ENCODE measurements around the gene GPSM3.
A peak's percentile ranks its signal among the peaks of the same experiment; 100 is the strongest.
"Not testable (repeated sequence)": the region's sequence is repeated elsewhere in the genome, so short reads cannot be mapped to it uniquely, and the experiment has no call there.

The GPSM3 gene

DNA sequence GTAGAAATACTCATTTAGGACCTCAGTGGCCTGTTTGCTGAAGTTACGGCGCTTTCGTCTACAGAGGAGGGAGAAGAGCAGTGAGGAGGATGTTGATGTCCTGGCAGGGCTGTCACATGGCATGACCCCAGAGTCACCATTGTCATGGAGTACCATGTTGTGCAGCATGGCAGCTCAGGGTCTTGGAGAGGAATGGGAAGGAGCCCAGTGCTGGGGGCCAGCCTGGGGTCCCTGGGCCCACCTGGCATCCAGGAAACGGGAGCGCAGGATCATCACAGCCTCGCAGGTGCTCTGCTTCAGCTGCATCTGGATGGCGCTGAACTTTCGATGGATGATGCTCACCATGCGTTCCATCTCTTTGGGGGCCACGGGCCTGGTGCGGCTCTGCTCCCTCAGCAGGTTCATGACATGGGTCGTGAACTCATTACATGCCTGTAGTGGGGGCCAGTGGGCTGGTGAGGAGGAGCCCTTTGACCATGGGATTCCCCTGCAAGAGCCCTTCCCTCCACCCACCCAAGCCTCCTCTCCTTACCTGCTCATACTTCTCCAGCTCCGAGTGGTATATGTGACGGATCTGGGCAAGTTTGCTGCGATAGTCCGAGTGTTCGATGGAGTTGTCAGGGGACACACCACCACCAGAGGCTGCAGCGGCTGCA lies 4.6 kb downstream of the GPSM3 start:
- H2BK15ac ChIP-seq (replicated peaks; ENCODE audit: low read depth); H3K23ac ChIP-seq (ENCODE audit: low read length); H3K27ac ChIP-seq (ENCODE audit: low read depth, low read length); H4K5ac ChIP-seq (ENCODE audit: low read length); H2BK120ac ChIP-seq (ENCODE audit: low read depth, low read length); H3K9ac ChIP-seq (ENCODE audit: low read length); H4K8ac ChIP-seq (ENCODE audit: low read depth, low read length); H3K18ac ChIP-seq (ENCODE audit: low read length); H3K4ac ChIP-seq (ENCODE audit: low read depth, low read length); H3K4me3 ChIP-seq (ENCODE audit: low read length); H3K4me2 ChIP-seq (ENCODE audit: low read length); H2AK5ac ChIP-seq (ENCODE audit: low read length); H3K56ac ChIP-seq (ENCODE audit: low read length); H2BK5ac ChIP-seq (ENCODE audit: low read length); H3K36me3 ChIP-seq (ENCODE audit: control insufficient read depth, insufficient read depth, low read length); H3K27me3 ChIP-seq (ENCODE audit: insufficient read depth, low read length, poor library complexity); DNase-seq: not testable (repeated sequence)
- WGBS (ENCODE audit: extremely low coverage, insufficient coverage, low lambda C conversion rate): no CpG with 5 or more reads among the region's 18 CpGs
- Histone ChIP-seq H3K79me1 (ENCODE audit: low read length) (peaks cover 12% of the 10 kb centered on the region), H3K79me2 (ENCODE audit: control insufficient read depth, insufficient read depth, low read length) (peaks cover 13% of the 10 kb centered on the region), H3K4me1 (ENCODE audit: control insufficient read depth, low read depth, low read length) (peaks cover 12% of the 10 kb centered on the region)

DNA sequence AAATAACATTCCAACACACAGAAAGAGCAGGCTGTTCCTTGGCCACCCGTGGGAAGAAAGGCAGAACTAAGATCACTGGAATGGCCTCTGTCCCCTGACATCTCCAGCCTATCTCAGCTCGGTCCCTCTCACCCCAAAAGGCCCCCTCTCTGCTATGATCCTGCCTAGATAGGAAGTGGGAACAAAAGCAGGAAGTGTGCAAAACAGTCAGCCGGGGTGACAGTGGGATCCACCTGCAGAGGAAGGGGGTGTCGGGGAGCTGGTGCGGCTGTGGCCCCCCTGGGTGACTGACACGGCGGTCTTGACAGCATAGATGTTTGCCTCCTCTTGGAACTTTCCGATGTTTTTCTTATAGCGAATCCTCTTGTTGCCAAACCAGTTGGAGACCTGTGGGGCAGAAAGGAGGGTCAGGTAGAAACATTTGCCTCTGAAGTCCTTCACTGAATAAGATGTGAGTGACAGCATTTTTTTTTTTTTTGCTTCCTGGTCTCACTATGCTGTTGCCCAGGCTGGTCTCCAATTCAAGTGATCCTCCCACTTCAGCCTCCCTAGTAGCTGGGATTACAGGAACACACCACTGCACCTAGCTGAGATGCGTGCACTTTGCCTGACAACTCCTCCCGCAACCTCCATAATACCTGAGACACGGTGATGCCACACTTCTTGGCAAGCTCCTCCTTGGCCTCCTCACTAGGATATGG lies 5.3 kb downstream of the GPSM3 start:
- Histone ChIP-seq H3K9ac (ENCODE audit: low read length) (no peak overlapping the region), H3K4me3 (ENCODE audit: low read length) (no peak overlapping the region), H2BK15ac (replicated peaks; ENCODE audit: low read depth) (no peak overlapping the region), H3K56ac (ENCODE audit: low read length) (no peak overlapping the region), H3K23ac (ENCODE audit: low read length) (no peak overlapping the region), H3K4me2 (ENCODE audit: low read length) (no peak overlapping the region), H2BK120ac (ENCODE audit: low read depth, low read length) (no peak overlapping the region), H3K4me1 (ENCODE audit: control insufficient read depth, low read depth, low read length) (peaks cover 9% of the 10 kb centered on the region), H3K79me2 (ENCODE audit: control insufficient read depth, insufficient read depth, low read length) (peaks cover 13% of the 10 kb centered on the region), H2BK5ac (ENCODE audit: low read length) (no peak overlapping the region), H3K36me3 (ENCODE audit: control insufficient read depth, insufficient read depth, low read length) (peaks cover 7% of the 10 kb centered on the region), H3K18ac (ENCODE audit: low read length) (no peak overlapping the region), H3K79me1 (ENCODE audit: low read length) (peaks cover 11% of the 10 kb centered on the region), H4K8ac (ENCODE audit: low read depth, low read length) (no peak overlapping the region), H3K27me3 (ENCODE audit: insufficient read depth, low read length, poor library complexity) (no peaks in the 10 kb centered on the region), H2AK5ac (ENCODE audit: low read length) (no peak overlapping the region), H3K27ac (ENCODE audit: low read depth, low read length) (no peak overlapping the region), H3K4ac (ENCODE audit: low read depth, low read length) (no peak overlapping the region), H4K5ac (ENCODE audit: low read length) (no peak overlapping the region)
- no CpG with 5 or more reads among the region's 12 CpGs for WGBS (ENCODE audit: extremely low coverage, insufficient coverage, low lambda C conversion rate)
- no peak for DNase-seq

DNA sequence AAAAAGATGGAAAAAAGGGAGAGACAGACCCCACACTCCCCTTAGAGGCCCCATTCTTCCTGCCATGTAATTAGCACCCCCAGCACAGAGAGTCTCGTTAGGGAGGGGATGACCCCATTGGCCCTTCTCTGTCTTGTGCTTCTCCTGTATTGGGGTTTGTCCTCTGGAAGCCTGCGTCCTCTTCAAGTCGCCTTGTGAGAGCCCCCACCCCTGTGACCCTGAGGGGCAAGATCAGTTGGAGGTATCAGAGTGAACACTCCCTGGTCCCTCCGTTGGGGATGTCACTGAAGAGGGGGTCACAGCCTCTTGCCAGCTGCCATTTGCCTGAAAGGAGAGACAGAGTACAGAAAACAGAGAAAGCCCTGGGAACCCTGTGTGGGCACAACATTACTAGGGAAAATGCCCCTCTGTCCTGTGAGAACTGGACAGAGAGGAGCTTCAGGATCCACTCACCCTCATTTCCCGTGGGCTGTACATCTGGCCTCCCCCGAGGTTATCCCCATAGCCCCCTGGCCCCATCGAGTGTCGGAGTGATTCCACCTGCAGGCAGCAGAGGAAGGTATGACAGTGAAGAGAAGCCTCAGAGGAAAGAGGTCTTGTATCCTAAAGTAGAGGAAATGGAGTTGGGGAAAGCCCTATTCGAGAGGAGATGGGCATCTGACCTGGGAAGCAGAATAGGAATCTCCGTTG lies 6.1 kb downstream of the GPSM3 start:
- DNase-seq; H3K36me3 ChIP-seq (ENCODE audit: control insufficient read depth, insufficient read depth, low read length): not testable (repeated sequence)

DNA sequence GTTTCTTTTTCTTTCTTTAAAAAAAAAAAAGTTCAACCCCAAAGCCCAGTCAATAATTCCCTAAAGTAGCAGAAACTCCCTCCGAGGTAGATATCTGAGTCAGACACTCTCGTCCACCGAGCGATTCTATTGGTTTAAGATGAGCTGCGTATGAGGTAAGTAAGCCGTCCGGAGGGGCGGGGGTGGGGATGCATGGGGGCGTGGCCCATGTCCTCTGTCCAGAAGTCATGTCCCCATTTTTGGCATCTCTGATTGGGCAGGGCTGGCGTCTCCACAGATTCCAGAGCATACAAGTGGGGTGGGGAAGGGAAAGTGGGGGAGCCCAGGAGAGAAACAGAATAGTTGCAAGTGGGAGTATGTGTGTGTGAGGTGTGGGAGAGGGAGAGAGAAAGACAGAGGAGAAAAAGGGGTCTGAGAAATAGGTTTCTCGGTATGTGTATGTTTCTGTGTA lies 6.7 kb downstream of the GPSM3 start:
- not testable (repeated sequence) for H2BK120ac ChIP-seq (ENCODE audit: low read depth, low read length); H3K27ac ChIP-seq (ENCODE audit: low read depth, low read length); H3K4ac ChIP-seq (ENCODE audit: low read depth, low read length); H3K4me2 ChIP-seq (ENCODE audit: low read length); H3K23ac ChIP-seq (ENCODE audit: low read length); H3K4me3 ChIP-seq (ENCODE audit: low read length); H3K36me3 ChIP-seq (ENCODE audit: control insufficient read depth, insufficient read depth, low read length); H2BK5ac ChIP-seq (ENCODE audit: low read length); H2BK15ac ChIP-seq (replicated peaks; ENCODE audit: low read depth); H3K27me3 ChIP-seq (ENCODE audit: insufficient read depth, low read length, poor library complexity); H4K8ac ChIP-seq (ENCODE audit: low read depth, low read length); H2AK5ac ChIP-seq (ENCODE audit: low read length); H3K4me1 ChIP-seq (ENCODE audit: control insufficient read depth, low read depth, low read length); H3K56ac ChIP-seq (ENCODE audit: low read length); H3K9ac ChIP-seq (ENCODE audit: low read length); H4K5ac ChIP-seq (ENCODE audit: low read length); H3K18ac ChIP-seq (ENCODE audit: low read length); H3K79me1 ChIP-seq (ENCODE audit: low read length)
- peak; percentile 86 for DNase-seq
- peaks cover 13% of the 10 kb centered on the region for H3K79me2 ChIP-seq (ENCODE audit: control insufficient read depth, insufficient read depth, low read length)
- no CpG with 5 or more reads among the region's 11 CpGs for WGBS (ENCODE audit: extremely low coverage, insufficient coverage, low lambda C conversion rate)

More for the DNA sequence above, 6.1 kb downstream of the GPSM3 start:
- H3K79me1 ChIP-seq (ENCODE audit: low read length); H3K9ac ChIP-seq (ENCODE audit: low read length); H2BK5ac ChIP-seq (ENCODE audit: low read length); H2AK5ac ChIP-seq (ENCODE audit: low read length); H3K27ac ChIP-seq (ENCODE audit: low read depth, low read length); H3K23ac ChIP-seq (ENCODE audit: low read length); H2BK15ac ChIP-seq (replicated peaks; ENCODE audit: low read depth); H4K8ac ChIP-seq (ENCODE audit: low read depth, low read length); H3K27me3 ChIP-seq (ENCODE audit: insufficient read depth, low read length, poor library complexity); H3K4ac ChIP-seq (ENCODE audit: low read depth, low read length); H3K4me3 ChIP-seq (ENCODE audit: low read length); H2BK120ac ChIP-seq (ENCODE audit: low read depth, low read length); H3K4me2 ChIP-seq (ENCODE audit: low read length); H3K4me1 ChIP-seq (ENCODE audit: control insufficient read depth, low read depth, low read length); H4K5ac ChIP-seq (ENCODE audit: low read length); H3K18ac ChIP-seq (ENCODE audit: low read length); H3K56ac ChIP-seq (ENCODE audit: low read length): not testable (repeated sequence)
- H3K79me2 ChIP-seq (ENCODE audit: control insufficient read depth, insufficient read depth, low read length): peaks cover 13% of the 10 kb centered on the region
- WGBS (ENCODE audit: extremely low coverage, insufficient coverage, low lambda C conversion rate): no CpG with 5 or more reads among the region's 10 CpGs

DNA sequence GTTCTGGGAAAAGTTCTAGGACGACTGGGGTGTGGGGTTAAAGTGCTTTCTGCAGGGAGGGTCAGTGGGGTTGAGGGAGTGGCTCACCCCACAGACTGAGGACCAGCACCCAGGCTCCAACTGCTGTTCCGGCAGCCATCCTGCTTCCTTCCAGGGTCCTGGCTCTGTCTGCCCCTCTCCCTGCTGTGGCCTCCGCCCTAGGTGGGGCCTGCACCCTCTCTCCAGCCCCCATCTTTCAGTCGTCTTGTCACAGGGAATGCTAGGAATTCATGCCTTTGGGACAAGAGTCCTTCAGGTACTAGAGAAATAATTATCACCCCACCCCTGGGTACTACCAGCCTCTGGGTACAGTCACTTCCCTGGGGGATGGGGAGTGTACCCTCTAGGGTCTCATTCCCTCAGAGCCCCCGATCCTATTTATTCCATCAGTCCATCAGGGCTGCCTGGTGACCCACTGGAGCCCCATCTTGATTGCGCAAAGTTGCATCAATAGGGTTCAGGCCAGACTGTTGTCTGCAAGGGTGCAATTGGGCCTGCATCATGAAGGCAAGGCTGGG lies 8.3 kb downstream of the GPSM3 start, which contains the start of gene AGER:
Gene AGER (minus strand): TSS at position 170 of the 557 bp plus-strand sequence. CDS start 31 bp downstream, at position 139.
- Histone ChIP-seq H3K9ac (ENCODE audit: low read length) (no peak within 1 kb of the TSS), H3K4me3 (ENCODE audit: low read length) (no peak within 1 kb of the TSS), H3K36me3 (ENCODE audit: control insufficient read depth, insufficient read depth, low read length) (peaks cover 8% of the 10 kb centered on the region), H2BK120ac (ENCODE audit: low read depth, low read length) (no peak within 1 kb of the TSS), H3K27ac (ENCODE audit: low read depth, low read length) (no peak within 1 kb of the TSS), H3K56ac (ENCODE audit: low read length) (peak within 1 kb of the TSS; percentile 44), H2AK5ac (ENCODE audit: low read length) (no peak within 1 kb of the TSS), H3K4ac (ENCODE audit: low read depth, low read length) (no peak within 1 kb of the TSS), H3K18ac (ENCODE audit: low read length) (no peak within 1 kb of the TSS), H3K23ac (ENCODE audit: low read length) (no peak within 1 kb of the TSS), H2BK5ac (ENCODE audit: low read length) (no peak within 1 kb of the TSS), H3K79me2 (ENCODE audit: control insufficient read depth, insufficient read depth, low read length) (peaks cover 12% of the 10 kb centered on the region), H3K27me3 (ENCODE audit: insufficient read depth, low read length, poor library complexity) (no peaks in the 10 kb centered on the region), H4K5ac (ENCODE audit: low read length) (no peak within 1 kb of the TSS), H3K4me1 (ENCODE audit: control insufficient read depth, low read depth, low read length) (peaks cover 4% of the 10 kb centered on the region), H3K4me2 (ENCODE audit: low read length) (no peak within 1 kb of the TSS), H3K79me1 (ENCODE audit: low read length) (peaks cover 10% of the 10 kb centered on the region), H2BK15ac (replicated peaks; ENCODE audit: low read depth) (no peak within 1 kb of the TSS), H4K8ac (ENCODE audit: low read depth, low read length) (no peak within 1 kb of the TSS)
- WGBS (ENCODE audit: extremely low coverage, insufficient coverage, low lambda C conversion rate): no CpG with 5 or more reads among the region's 6 CpGs
- DNase-seq: no peak

All from mesendoderm (in vitro differentiated cells).